Measurements from ENCODE around the gene CFAP119.

CFAP119 gene

GRCh38 chr16:30760001-30760559, 1.8 kb downstream of the CFAP119 start:
- Histone ChIP-seq H3K27me3 (ENCODE audit: insufficient read depth, low read length, poor library complexity) (no peaks in the 10 kb centered on the region), H3K9ac (ENCODE audit: low read depth, low read length) (no peak overlapping the region), H3K4me3 (ENCODE audit: low read depth in 1 of 2, low read length in 2 of 2) (peak overlapping the region in 1 of 2 experiments; percentile 91; a peak in 1 of 4 replicates), H2AFZ (ENCODE audit: low read depth, low read length) (no peak overlapping the region), H4K20me1 (ENCODE audit: insufficient read depth, low read length) (peaks cover 13% of the 10 kb centered on the region; the same call in 1 of the 2 replicates), H3K79me2 (ENCODE audit: insufficient read depth, low read length) (peaks cover 33% of the 10 kb centered on the region), H3K9me3 (ENCODE audit: insufficient read depth, low read length, severe bottlenecking) (no peaks in the 10 kb centered on the region), H3K4me2 (ENCODE audit: insufficient read depth, low read length) (peak overlapping the region; percentile 96; the same call in 1 of the 2 replicates), H3K36me3 (ENCODE audit: insufficient read depth, low read length) (peaks cover 52% of the 10 kb centered on the region), H3K4me1 (ENCODE audit: insufficient read depth, low read length) (peaks cover 39% of the 10 kb centered on the region), H3K27ac (ENCODE audit: low read length) (no peak overlapping the region)
- ATAC-seq (ENCODE audit: insufficient read depth, low read depth) (no peak), DNase-seq (no peak)
- TF ChIP-seq EZH2 (IDR thresholded peaks at IDR 0.05; ENCODE audit: borderline replicate concordance, low read depth, low read length, severe bottlenecking) (no peak), CTCF (IDR thresholded peaks at IDR 0.05; ENCODE audit: borderline replicate concordance, extremely low read depth, low read length, poor library complexity, severe bottlenecking) (no peak)

- no peak overlapping the region for H3K4me2 ChIP-seq (ENCODE audit: insufficient read depth, low read length)
- H3K9ac ChIP-seq (ENCODE audit: low read depth, low read length) = no peak overlapping the region
- peaks cover 51% of the 10 kb centered on the region for H3K36me3 ChIP-seq (ENCODE audit: insufficient read depth, low read length)
- peaks cover 9% of the 10 kb centered on the region; the same call in 1 of the 2 replicates for H4K20me1 ChIP-seq (ENCODE audit: insufficient read depth, low read length)
- no peak for TF ChIP-seq EZH2 (IDR thresholded peaks at IDR 0.05; ENCODE audit: borderline replicate concordance, low read depth, low read length, severe bottlenecking)
- no peak for TF ChIP-seq CTCF (IDR thresholded peaks at IDR 0.05; ENCODE audit: borderline replicate concordance, extremely low read depth, low read length, poor library complexity, severe bottlenecking)
- H3K9me3 ChIP-seq (ENCODE audit: insufficient read depth, low read length, severe bottlenecking) = no peaks in the 10 kb centered on the region
- ATAC-seq (ENCODE audit: insufficient read depth, low read depth) = no peak
- no peak for DNase-seq
- H3K79me2 ChIP-seq (ENCODE audit: insufficient read depth, low read length) = peaks cover 26% of the 10 kb centered on the region
- H3K4me3 ChIP-seq (ENCODE audit: low read depth in 1 of 2, low read length in 2 of 2) = no peak overlapping the region
- no peak overlapping the region for H3K27ac ChIP-seq (ENCODE audit: low read length)
- H2AFZ ChIP-seq (ENCODE audit: low read depth, low read length) = no peak overlapping the region
- H3K27me3 ChIP-seq (ENCODE audit: insufficient read depth, low read length, poor library complexity) = no peaks in the 10 kb centered on the region
- H3K4me1 ChIP-seq (ENCODE audit: insufficient read depth, low read length) = peaks cover 36% of the 10 kb centered on the region
Observed at GRCh38 chr16:30758988-30759491, 2.8 kb downstream of the CFAP119 start.

- peaks cover 20% of the 10 kb centered on the region for H3K4me1 ChIP-seq (ENCODE audit: insufficient read depth, low read length)
- DNase-seq (no peak), ATAC-seq (ENCODE audit: insufficient read depth, low read depth) (no peak)
- no peak overlapping the region for H3K27ac ChIP-seq (ENCODE audit: low read length)
- H3K79me2 ChIP-seq (ENCODE audit: insufficient read depth, low read length) = peaks cover 9% of the 10 kb centered on the region
- no peak overlapping the region for H2AFZ ChIP-seq (ENCODE audit: low read depth, low read length)
- no peak overlapping the region for H3K4me2 ChIP-seq (ENCODE audit: insufficient read depth, low read length)
- no peak overlapping the region for H3K9ac ChIP-seq (ENCODE audit: low read depth, low read length)
- TF ChIP-seq EZH2 (IDR thresholded peaks at IDR 0.05; ENCODE audit: borderline replicate concordance, low read depth, low read length, severe bottlenecking) (no peak), CTCF (IDR thresholded peaks at IDR 0.05; ENCODE audit: borderline replicate concordance, extremely low read depth, low read length, poor library complexity, severe bottlenecking) (no peak)
- no peaks in the 10 kb centered on the region for H4K20me1 ChIP-seq (ENCODE audit: insufficient read depth, low read length)
- peaks cover 50% of the 10 kb centered on the region for H3K36me3 ChIP-seq (ENCODE audit: insufficient read depth, low read length)
- no peaks in the 10 kb centered on the region for H3K9me3 ChIP-seq (ENCODE audit: insufficient read depth, low read length, severe bottlenecking)
- no peak overlapping the region for H3K4me3 ChIP-seq (ENCODE audit: low read depth in 1 of 2, low read length in 2 of 2)
- no peaks in the 10 kb centered on the region for H3K27me3 ChIP-seq (ENCODE audit: insufficient read depth, low read length, poor library complexity)
Observed at GRCh38 chr16:30757316-30757715, 4.5 kb downstream of the CFAP119 start.
